ENCODE data around the gene CLP1. TPM values are rescaled to one million over a fixed set of nuclear protein-coding genes. Genes with fewer than 3 reads are reported as not detected.

CLP1 gene
- total RNA-seq, 1 experiment from 2014 or later, result 22.1 TPM

GRCh38 chr11:57624864-57625263 is 32.7 kb upstream of the CLP1 start:
- POLR2A ChIA-PET, result no interaction called here
- Histone ChIP-seq H3K4me1 (no peaks in the 10 kb centered on the region), H3K9me3 (0 out of 2 replicates have a peak, but pooled peaks cover under 1% of the 10 kb centered on the region), H3K27me3 (replicated peaks; ENCODE audit: control insufficient read depth, insufficient read depth, low read length) (no peaks in the 10 kb centered on the region), H3K36me3 (ENCODE audit: control insufficient read depth, insufficient read depth, low read length) (no peaks in the 10 kb centered on the region), H3K4me3 (ENCODE audit: low read depth, low read length) (no peak overlapping the region)
- no peaks in the 10 kb centered on the region for H3K27me3 Mint-ChIP-seq (ENCODE audit: insufficient read depth, unreplicated experiment)
- H3K9me3 Mint-ChIP-seq (ENCODE audit: unreplicated experiment), result no peaks in the 10 kb centered on the region
- no TSS peak for BruUV-seq (replicated peaks)
- DNase-seq, result no peak
- no peaks in the 10 kb centered on the region for H3K36me3 Mint-ChIP-seq (ENCODE audit: insufficient read depth, unreplicated experiment)
- TF ChIP-seq CTCF (IDR thresholded peaks at IDR 0.05; ENCODE audit: insufficient read depth in 1 of 2, low read depth in 1 of 2, low read length in 1 of 2, severe bottlenecking in 1 of 2, unreplicated experiment in 1 of 2), result no peak
- CTCF ChIA-PET, result interaction anchor here (0.5 kb wide), 1 partner anchor 375 kb away, joined by 3 read pairs; no protein-coding TSS in a partner anchor
- H3K4me1 Mint-ChIP-seq (ENCODE audit: low read depth, unreplicated experiment), result no peaks in the 10 kb centered on the region
- H3K27ac Mint-ChIP-seq (ENCODE audit: unreplicated experiment), result no peak overlapping the region
- no peak overlapping the region for H3K4me3 Mint-ChIP-seq (ENCODE audit: unreplicated experiment)
- intact Hi-C loops (cut with micrococcal nuclease; ENCODE audit: unreplicated experiment), result no loop called here

GRCh38 chr11:57626895-57627294 is 30.7 kb upstream of the CLP1 start:
- Histone ChIP-seq H3K36me3 (ENCODE audit: control insufficient read depth, insufficient read depth, low read length) (no peaks in the 10 kb centered on the region), H3K9me3 (no peaks in the 10 kb centered on the region), H3K4me3 (ENCODE audit: low read depth, low read length) (no peak overlapping the region), H3K4me1 (no peaks in the 10 kb centered on the region), H3K27me3 (replicated peaks; ENCODE audit: control insufficient read depth, insufficient read depth, low read length) (no peaks in the 10 kb centered on the region)
- Mint-ChIP-seq H3K27me3 (ENCODE audit: insufficient read depth, unreplicated experiment) (peaks cover 5% of the 10 kb centered on the region), H3K9me3 (ENCODE audit: unreplicated experiment) (no peaks in the 10 kb centered on the region), H3K4me3 (ENCODE audit: unreplicated experiment) (no peak overlapping the region), H3K27ac (ENCODE audit: unreplicated experiment) (no peak overlapping the region), H3K36me3 (ENCODE audit: insufficient read depth, unreplicated experiment) (no peaks in the 10 kb centered on the region), H3K4me1 (ENCODE audit: low read depth, unreplicated experiment) (no peaks in the 10 kb centered on the region)
- ChIA-PET CTCF (no interaction called here), POLR2A (no interaction called here)
- intact Hi-C loops (cut with micrococcal nuclease; ENCODE audit: unreplicated experiment), result no loop called here
- no peak for TF ChIP-seq CTCF (IDR thresholded peaks at IDR 0.05; ENCODE audit: insufficient read depth in 1 of 2, low read depth in 1 of 2, low read length in 1 of 2, severe bottlenecking in 1 of 2, unreplicated experiment in 1 of 2)
- no TSS peak for BruUV-seq (replicated peaks)
- DNase-seq, result no peak

GRCh38 chr11:57630171-57630570 is 27.4 kb upstream of the CLP1 start:
- Mint-ChIP-seq H3K9me3 (ENCODE audit: unreplicated experiment) (no peaks in the 10 kb centered on the region), H3K27ac (ENCODE audit: unreplicated experiment) (no peak overlapping the region), H3K4me3 (ENCODE audit: unreplicated experiment) (no peak overlapping the region), H3K4me1 (ENCODE audit: low read depth, unreplicated experiment) (no peaks in the 10 kb centered on the region), H3K36me3 (ENCODE audit: insufficient read depth, unreplicated experiment) (no peaks in the 10 kb centered on the region), H3K27me3 (ENCODE audit: insufficient read depth, unreplicated experiment) (peaks cover 5% of the 10 kb centered on the region)
- Histone ChIP-seq H3K9me3 (no peaks in the 10 kb centered on the region), H3K27me3 (replicated peaks; ENCODE audit: control insufficient read depth, insufficient read depth, low read length) (no peaks in the 10 kb centered on the region), H3K4me1 (no peaks in the 10 kb centered on the region), H3K4me3 (ENCODE audit: low read depth, low read length) (no peak overlapping the region), H3K36me3 (ENCODE audit: control insufficient read depth, insufficient read depth, low read length) (no peaks in the 10 kb centered on the region)
- CTCF ChIA-PET, result no interaction called here
- BruUV-seq (replicated peaks), result no TSS peak
- TF ChIP-seq CTCF (IDR thresholded peaks at IDR 0.05; ENCODE audit: insufficient read depth in 1 of 2, low read depth in 1 of 2, low read length in 1 of 2, severe bottlenecking in 1 of 2, unreplicated experiment in 1 of 2), result no peak
- DNase-seq, result no peak
- POLR2A ChIA-PET, result no interaction called here
- intact Hi-C loops (cut with micrococcal nuclease; ENCODE audit: unreplicated experiment), result no loop called here

Data from Caco-2 (cell line).